Naive B cell (primary cell): ENCODE data around the gene SCT. TPM values are rescaled to one million over a fixed set of nuclear protein-coding genes. Genes with fewer than 3 reads are reported as not detected.
A peak's percentile ranks its signal among the peaks of the same experiment; 100 is the strongest.

ENCODE experiments used
- ATAC-seq, 2 donors: fragments of 150-1000 bp; cut with Tn5 transposase; 2 replicates each; pipeline ENCODE4 v1.10.0; 2021; ENCODE audit warnings: low read depth in 2 of 2, mild to moderate bottlenecking in 2 of 2, moderate library complexity in 2 of 2
- DNase-seq: peaks from one replicate; pipeline ENCODE4 v3.0.0; 2022
- H3K27ac Mint-ChIP-seq, 6 donors: one replicate each; pipeline ENCODE4 v1.8.0; 2020 to 2022; ENCODE audit warnings: mild to moderate bottlenecking in 6 of 6, mixed read lengths in 6 of 6, moderate library complexity in 5 of 6, inconsistent platforms in 2 of 6
- H3K27me3 Mint-ChIP-seq, 3 donors: one replicate each; pipeline ENCODE4 v1.8.0; 2021 to 2022; ENCODE audit warnings: mixed read lengths in 3 of 3, mild to moderate bottlenecking in 1 of 3
- H3K36me3 Mint-ChIP-seq, 2 donors: one replicate each; pipeline ENCODE4 v1.8.0; 2020 to 2022; ENCODE audit warnings: mixed read lengths in 2 of 2, inconsistent platforms in 1 of 2, mild to moderate bottlenecking in 1 of 2
- H3K4me1 Mint-ChIP-seq, 3 donors: one replicate each; pipeline ENCODE4 v1.8.0; 2020 to 2022; ENCODE audit warnings: mixed read lengths in 3 of 3, inconsistent platforms in 1 of 3, mild to moderate bottlenecking in 1 of 3, moderate library complexity in 1 of 3
- H3K4me3 Mint-ChIP-seq, 8 donors: one replicate each; pipeline ENCODE4 v1.8.0; 2020 to 2022; ENCODE audit warnings: mild to moderate bottlenecking in 8 of 8, mixed read lengths in 8 of 8, moderate library complexity in 8 of 8, inconsistent platforms in 2 of 8
- H3K9me3 Mint-ChIP-seq, 7 donors: one replicate each; pipeline ENCODE4 v1.8.0; 2020 to 2022; ENCODE audit warnings: mixed read lengths in 7 of 7, mild to moderate bottlenecking in 5 of 7, inconsistent platforms in 2 of 7, moderate library complexity in 1 of 7
- polyA plus RNA-seq, 6 donors: library from polyadenylated mRNA; unstranded; fragments of 300-500 nt; fragmentation: Illumina TruSeq; gene quantifications; one replicate each; pipeline ENCODE4 v1.2.3, GENCODE V29; 2021; ENCODE audit warnings: low read depth in 6 of 6

SCT gene
- polyA plus RNA-seq, 6 donors from 2014 or later, result not detected

DNA sequence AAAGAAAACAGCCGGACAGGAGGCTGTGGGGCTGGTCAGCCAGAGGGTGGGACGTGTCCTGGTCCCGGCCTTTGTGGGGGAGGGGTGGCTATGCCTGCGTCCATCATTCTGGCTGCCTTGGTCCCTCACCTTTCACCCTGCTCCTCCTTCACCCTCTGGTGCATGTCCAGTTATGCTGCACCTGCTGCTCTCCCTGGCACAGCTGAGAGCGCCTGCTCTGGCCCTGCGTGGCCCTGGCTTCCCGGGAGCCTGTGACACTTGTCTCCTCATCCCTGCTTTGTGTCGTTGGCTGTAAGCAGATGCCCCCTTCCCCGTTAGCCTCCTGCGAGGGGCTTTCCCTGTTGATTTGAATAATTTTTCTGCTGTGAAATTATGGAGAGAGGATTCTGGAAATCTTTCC is 34.1 kb downstream of the SCT start:
- peak overlapping the region in 1 of 6 donors; percentile 34 for H3K27ac Mint-ChIP-seq
- H3K4me1 Mint-ChIP-seq, result peaks cover 2 to 6% (median 4%) of the 10 kb centered on the region in 3 donors

DNA sequence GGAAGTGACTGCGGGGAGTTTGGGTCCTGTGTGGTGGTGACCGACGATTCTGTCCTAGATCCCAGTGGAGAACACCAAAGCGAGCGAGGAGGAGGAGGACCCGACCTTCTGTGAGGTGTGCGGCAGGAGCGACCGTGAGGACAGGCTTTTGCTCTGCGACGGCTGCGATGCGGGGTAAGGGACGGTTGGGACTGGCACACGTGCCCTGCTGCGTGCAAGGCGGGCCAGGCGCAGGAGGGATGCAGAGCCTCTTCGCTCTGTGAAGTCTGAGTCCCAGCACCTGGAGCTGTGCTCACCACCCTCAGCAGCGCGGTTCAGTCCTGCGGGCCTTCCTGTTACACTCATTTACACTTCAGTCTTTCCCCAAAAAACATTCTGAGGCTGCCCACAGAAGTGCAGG is 34.5 kb downstream of the SCT start:
- ATAC-seq (no peak), DNase-seq (no peak)
- Mint-ChIP-seq H3K27ac (no peak overlapping the region), H3K36me3 (peaks cover 10 to 21% of the 10 kb centered on the region in 2 donors), H3K27me3 (no peaks in the 10 kb centered on the region), H3K9me3 (no peaks in the 10 kb centered on the region), H3K4me3 (no peak overlapping the region), H3K4me1 (peaks cover 2 to 6% (median 4%) of the 10 kb centered on the region in 3 donors)

More for the DNA sequence above, 34.1 kb downstream of the SCT start:
- H3K27me3 Mint-ChIP-seq, result no peaks in the 10 kb centered on the region
- H3K9me3 Mint-ChIP-seq, result no peaks in the 10 kb centered on the region
- ATAC-seq (no peak), DNase-seq (no peak)
- peak overlapping the region in 1 of 8 donors; percentile 56 for H3K4me3 Mint-ChIP-seq
- H3K36me3 Mint-ChIP-seq, result peaks cover 10 to 21% of the 10 kb centered on the region in 2 donors

GRCh38 chr11:590997-591396 is 36.0 kb downstream of the SCT start:
- Mint-ChIP-seq H3K9me3 (no peaks in the 10 kb centered on the region), H3K27ac (no peak overlapping the region), H3K36me3 (peaks cover 10 to 15% of the 10 kb centered on the region in 2 donors), H3K4me3 (no peak overlapping the region), H3K27me3 (no peaks in the 10 kb centered on the region), H3K4me1 (peaks cover 0 to 4% (median 2%) of the 10 kb centered on the region in 3 donors)
- DNase-seq (no peak), ATAC-seq (no peak)

- Mint-ChIP-seq H3K4me3 (no peak overlapping the region), H3K27ac (no peak overlapping the region), H3K36me3 (peaks cover 10 to 15% of the 10 kb centered on the region in 2 donors), H3K27me3 (no peaks in the 10 kb centered on the region), H3K4me1 (peaks cover 0 to 4% (median 2%) of the 10 kb centered on the region in 3 donors), H3K9me3 (no peaks in the 10 kb centered on the region)
- ATAC-seq (no peak), DNase-seq (no peak)
These were observed 37.2 kb downstream of the SCT start for GRCh38 chr11:589798-590197.

DNA sequence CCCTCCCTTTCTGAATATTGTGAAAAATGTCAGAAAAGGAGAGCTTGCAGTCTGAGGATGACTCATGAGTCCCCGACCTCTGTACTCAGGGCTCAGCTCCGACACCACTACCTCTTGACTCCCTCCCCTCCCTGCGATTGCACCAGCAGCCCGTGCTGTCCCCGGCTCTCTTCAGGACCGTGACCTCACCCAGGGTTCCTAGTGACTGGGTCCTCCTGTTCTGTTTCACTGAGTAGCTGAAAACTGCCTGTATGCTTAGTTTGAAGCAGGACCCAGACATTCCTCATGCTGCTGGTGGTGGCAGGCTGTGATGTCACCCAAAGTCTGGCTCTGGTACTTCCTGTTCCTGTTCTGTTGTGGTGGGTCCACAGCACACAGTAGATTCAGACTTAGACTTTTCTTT is 39.0 kb downstream of the SCT start:
- Mint-ChIP-seq H3K27me3 (no peaks in the 10 kb centered on the region), H3K4me1 (peaks cover 0 to 4% (median 2%) of the 10 kb centered on the region in 3 donors), H3K9me3 (no peaks in the 10 kb centered on the region), H3K27ac (no peak overlapping the region), H3K4me3 (no peak overlapping the region), H3K36me3 (peaks cover 10% of the 10 kb centered on the region in 2 donors)
- ATAC-seq, result peak; percentile 46 to 50
- no peak for DNase-seq

DNA sequence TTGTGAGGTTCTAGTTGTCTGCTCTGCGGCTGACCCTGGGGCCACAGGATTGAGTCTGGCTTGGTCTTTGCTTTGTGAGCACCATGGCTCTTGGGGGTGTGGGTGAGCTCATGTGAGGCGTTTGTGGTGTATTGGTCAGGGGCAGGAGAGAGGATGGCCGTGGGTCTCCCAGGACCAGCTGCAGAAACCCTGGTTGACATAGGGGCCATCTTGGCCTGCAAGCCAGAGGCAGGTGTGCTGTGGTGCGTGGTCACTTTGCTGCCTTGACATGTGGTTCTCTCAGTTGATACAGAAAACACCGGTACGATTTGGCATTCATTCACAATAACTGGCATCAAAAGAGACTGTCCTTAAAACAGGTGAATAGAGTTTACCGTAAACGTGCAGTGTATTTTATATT is 39.4 kb downstream of the SCT start:
- H3K4me3 Mint-ChIP-seq, result peak overlapping the region in 1 of 8 donors; percentile 32
- H3K4me1 Mint-ChIP-seq, result peaks cover 0 to 4% (median 2%) of the 10 kb centered on the region in 3 donors
- no peaks in the 10 kb centered on the region for H3K27me3 Mint-ChIP-seq
- DNase-seq (no peak), ATAC-seq (no peak)
- peak overlapping the region in 1 of 6 donors; percentile 51 for H3K27ac Mint-ChIP-seq
- H3K9me3 Mint-ChIP-seq, result no peaks in the 10 kb centered on the region
- H3K36me3 Mint-ChIP-seq, result peaks cover 6 to 10% of the 10 kb centered on the region in 2 donors

DNA sequence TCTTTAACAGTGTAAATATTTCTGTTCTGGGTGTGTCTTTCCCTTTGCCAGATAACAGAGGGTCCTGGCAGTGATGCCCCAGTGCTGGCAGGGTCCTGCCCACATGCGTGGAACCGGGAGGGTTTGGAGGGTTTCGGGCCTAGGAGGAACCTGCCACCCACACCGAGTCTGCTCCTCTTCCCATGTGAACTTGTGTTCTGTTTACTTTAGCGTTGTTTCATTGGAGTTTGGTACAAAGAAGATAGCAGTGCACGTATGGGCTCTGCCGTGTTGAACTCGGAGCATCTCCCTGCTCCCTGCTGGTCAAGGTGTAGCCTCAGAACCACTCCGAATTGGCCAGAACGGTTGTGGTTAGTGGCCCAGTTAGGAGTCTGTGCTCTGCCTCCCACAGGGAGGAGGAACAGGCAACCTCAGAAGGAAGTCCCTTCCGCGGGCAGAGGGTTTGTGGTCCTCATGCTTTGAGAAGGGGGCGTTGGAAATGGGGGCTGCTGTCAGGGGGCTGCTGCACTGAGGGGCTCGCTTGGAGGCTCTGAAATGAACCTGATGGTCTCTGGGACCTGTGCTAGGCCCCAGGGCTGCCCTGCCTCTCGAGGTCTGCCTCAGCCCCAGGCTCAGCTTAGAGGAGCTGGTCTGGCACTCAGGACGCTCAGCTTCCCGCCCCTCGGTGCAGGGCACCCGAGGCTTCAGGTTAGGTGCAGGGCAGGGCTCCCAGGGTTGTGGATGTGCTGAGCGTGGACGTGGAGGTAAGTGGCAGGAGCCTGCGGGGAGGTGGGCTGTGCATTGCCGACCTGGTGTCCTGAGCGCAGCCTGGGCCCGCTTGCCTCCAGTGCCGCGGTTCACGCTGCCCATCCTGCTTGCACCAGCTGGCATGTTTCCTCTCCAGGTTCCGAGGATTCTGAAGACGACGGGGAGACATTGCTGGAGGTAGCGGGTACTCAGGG is 40.3 kb downstream of the SCT start:
- peak overlapping the region in 1 of 8 donors; percentile 5 for H3K4me3 Mint-ChIP-seq
- no peak for DNase-seq
- H3K36me3 Mint-ChIP-seq, result peaks cover 0 to 6% of the 10 kb centered on the region in 2 donors
- ATAC-seq, result no peak
- no peaks in the 10 kb centered on the region for H3K9me3 Mint-ChIP-seq
- H3K27ac Mint-ChIP-seq, result peak overlapping the region in 1 of 6 donors; percentile 41
- peaks cover 3 to 8% (median 8%) of the 10 kb centered on the region in 3 donors for H3K4me1 Mint-ChIP-seq
- H3K27me3 Mint-ChIP-seq, result no peaks in the 10 kb centered on the region

DNA sequence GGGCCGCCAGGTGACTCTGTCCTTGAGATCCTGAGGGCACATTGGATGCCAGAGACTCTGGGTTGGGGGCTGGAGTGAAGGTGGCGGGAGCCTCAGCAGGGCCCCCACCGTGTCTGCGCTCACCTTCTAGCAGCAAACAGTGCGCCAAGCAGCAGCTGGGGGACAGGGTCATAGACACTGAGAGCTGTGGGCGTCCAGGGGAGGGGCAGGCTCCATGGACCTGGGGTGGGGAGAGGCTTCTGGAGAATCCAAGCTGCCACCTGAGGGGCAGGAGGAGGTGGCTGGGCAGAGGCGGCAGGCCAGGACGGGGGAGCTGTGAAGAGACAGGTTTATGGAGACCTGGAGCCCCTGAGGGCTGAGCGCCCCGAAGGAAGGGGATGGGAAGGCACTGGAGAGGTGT is 42.7 kb downstream of the SCT start:
- ATAC-seq, result no peak
- DNase-seq, result no peak
- no peaks in the 10 kb centered on the region for H3K27me3 Mint-ChIP-seq
- peaks cover 0 to 3% of the 10 kb centered on the region in 2 donors for H3K36me3 Mint-ChIP-seq
- no peaks in the 10 kb centered on the region for H3K9me3 Mint-ChIP-seq
- peaks cover 13 to 27% (median 24%) of the 10 kb centered on the region in 3 donors for H3K4me1 Mint-ChIP-seq
- H3K4me3 Mint-ChIP-seq, result no peak overlapping the region
- no peak overlapping the region for H3K27ac Mint-ChIP-seq

- no peak for ATAC-seq
- H3K4me1 Mint-ChIP-seq, result peaks cover 13 to 46% (median 40%) of the 10 kb centered on the region in 3 donors
These were observed 45.2 kb downstream of the SCT start for GRCh38 chr11:581752-582151.

GRCh38 chr11:581342-581741 is 45.6 kb downstream of the SCT start:
- Mint-ChIP-seq H3K27ac (no peak overlapping the region), H3K27me3 (no peaks in the 10 kb centered on the region), H3K9me3 (no peaks in the 10 kb centered on the region), H3K4me1 (peaks cover 13 to 46% (median 40%) of the 10 kb centered on the region in 3 donors), H3K4me3 (peak overlapping the region in 2 of 8 donors; percentile 33 to 55), H3K36me3 (no peaks in the 10 kb centered on the region)
- no peak for DNase-seq
- ATAC-seq, result no peak

More at GRCh38 chr11:581752-582151, 45.2 kb downstream of the SCT start:
- Mint-ChIP-seq H3K9me3 (no peaks in the 10 kb centered on the region), H3K36me3 (no peaks in the 10 kb centered on the region), H3K4me3 (no peak overlapping the region), H3K27ac (peak overlapping the region in 2 of 6 donors; percentile 66 to 67), H3K27me3 (no peaks in the 10 kb centered on the region)
- no peak for DNase-seq

GRCh38 chr11:579830-580601 is 47.0 kb downstream of the SCT start:
- H3K27me3 Mint-ChIP-seq, result peaks cover 0 to 4% (median 3%) of the 10 kb centered on the region in 3 donors
- no peaks in the 10 kb centered on the region for H3K36me3 Mint-ChIP-seq
- H3K9me3 Mint-ChIP-seq, result no peaks in the 10 kb centered on the region
- no peak for ATAC-seq
- DNase-seq, result no peak
- peaks cover 16 to 49% (median 42%) of the 10 kb centered on the region in 3 donors for H3K4me1 Mint-ChIP-seq
- H3K4me3 Mint-ChIP-seq, result peak overlapping the region in 5 of 8 donors; percentile 36 to 84 (median 75)
- peak overlapping the region in 1 of 6 donors; percentile 50 for H3K27ac Mint-ChIP-seq

- no peak for ATAC-seq
- H3K27ac Mint-ChIP-seq, result peak overlapping the region in 5 of 6 donors; percentile 27 to 52 (median 38)
- peak overlapping the region; percentile 65 to 93 (median 85) for H3K4me3 Mint-ChIP-seq
- no peak for DNase-seq
- no peaks in the 10 kb centered on the region for H3K9me3 Mint-ChIP-seq
- H3K4me1 Mint-ChIP-seq, result peaks cover 25 to 54% (median 49%) of the 10 kb centered on the region in 3 donors
- no peaks in the 10 kb centered on the region for H3K36me3 Mint-ChIP-seq
- peaks cover 0 to 15% (median 15%) of the 10 kb centered on the region in 3 donors for H3K27me3 Mint-ChIP-seq
These were observed 48.5 kb downstream of the SCT start for GRCh38 chr11:578276-579035.

DNA sequence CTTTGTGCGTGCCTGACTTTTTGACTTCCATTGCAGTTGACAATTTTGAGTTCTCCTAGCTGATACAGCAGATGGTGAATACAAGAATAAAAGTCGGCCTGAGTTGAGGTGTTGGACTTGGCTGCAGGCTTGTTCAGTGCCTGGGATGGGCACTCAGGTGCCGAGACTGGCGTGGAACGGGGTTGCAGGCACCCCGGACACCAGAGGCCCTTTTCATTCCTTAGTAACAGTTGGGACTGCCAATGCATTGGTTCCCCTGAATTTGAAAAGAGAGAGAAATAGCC is 49.4 kb downstream of the SCT start:
- Mint-ChIP-seq H3K4me1 (peaks cover 25 to 54% (median 49%) of the 10 kb centered on the region in 3 donors), H3K27me3 (peaks cover 0 to 15% (median 15%) of the 10 kb centered on the region in 3 donors), H3K9me3 (no peaks in the 10 kb centered on the region), H3K27ac (peak overlapping the region in 5 of 6 donors; percentile 41 to 73 (median 63)), H3K36me3 (no peaks in the 10 kb centered on the region), H3K4me3 (peak overlapping the region; percentile 76 to 93 (median 86))
- no peak for ATAC-seq
- DNase-seq, result no peak
